Fibroblast of mammary gland (primary cell): ENCODE data around the gene PRR15L.

ENCODE experiments used
- DNase-seq: peaks from one replicate; pipeline ENCODE4 v3.0.0-alpha.2; 2010; ENCODE audit warnings: low read depth
- H3K4me3 ChIP-seq: 2 replicates; pipeline ENCODE4 v1.5.1; 2011; ENCODE audit warnings: low read depth, mild to moderate bottlenecking, low read length, moderate library complexity; ENCODE audit not compliant: control insufficient read depth
- CTCF ChIP-seq: conservative IDR thresholded peaks from 2 replicates; pipeline ENCODE4 v1.5.1; 2011; ENCODE audit warnings: low read depth, low read length, inconsistent platforms; ENCODE audit not compliant: control insufficient read depth, insufficient read depth

Gene PRR15L

GRCh38 chr17:47987240-47987835 lies 29.7 kb upstream of the PRR15L start:
- TF ChIP-seq CTCF, result no peak
- H3K4me3 ChIP-seq, result no peak overlapping the region
- DNase-seq, result no peak

- no peak for TF ChIP-seq CTCF
- no peak for DNase-seq
These were observed 28.8 kb upstream of the PRR15L start for GRCh38 chr17:47986520-47986919.

GRCh38 chr17:47983492-47984223 lies 26.0 kb upstream of the PRR15L start:
- H3K4me3 ChIP-seq, result no peak overlapping the region
- TF ChIP-seq CTCF, result no peak
- no peak for DNase-seq

More at GRCh38 chr17:47986520-47986919, 28.8 kb upstream of the PRR15L start:
- no peak overlapping the region for H3K4me3 ChIP-seq

GRCh38 chr17:47982645-47983390 lies 25.1 kb upstream of the PRR15L start:
- DNase-seq, result no peak
- H3K4me3 ChIP-seq, result no peak overlapping the region
- TF ChIP-seq CTCF, result no peak

- TF ChIP-seq CTCF, result no peak
- DNase-seq, result no peak
- H3K4me3 ChIP-seq, result no peak overlapping the region
These were observed 24.5 kb upstream of the PRR15L start for GRCh38 chr17:47982091-47982617.

- DNase-seq, result no peak
- TF ChIP-seq CTCF, result no peak
- no peak overlapping the region for H3K4me3 ChIP-seq
These were observed 23.8 kb upstream of the PRR15L start for GRCh38 chr17:47981462-47981861.
